PFSK-1 (cell line): Measurements from ENCODE around the gene TMC3.

Experiments used
- FOXP2 ChIP-seq: optimal IDR thresholded peaks from 2 replicates; pipeline ENCODE3; 2011; ENCODE audit warnings: borderline replicate concordance, control low read depth, inconsistent platforms; ENCODE audit not compliant: insufficient read depth; ENCODE audit errors: extremely low read length, extremely low read depth
- POLR2AphosphoS5 ChIP-seq: IDR thresholded peaks from 2 replicates; pipeline ENCODE4 v1.6.1; 2012; ENCODE audit warnings: low read depth, mild to moderate bottlenecking, control low read depth, low read length, moderate library complexity
- REST ChIP-seq, 2 experiments: IDR thresholded peaks; 2 replicates each; pipeline versions ENCODE4 v1.6.1 to v1.8.0; 2011 to 2012; ENCODE audit warnings: low read depth in 2 of 2, low read length in 2 of 2, control low read depth in 1 of 2, inconsistent platforms in 1 of 2, mild to moderate bottlenecking in 1 of 2, moderate library complexity in 1 of 2; ENCODE audit not compliant: insufficient read depth in 1 of 2
- SIN3A ChIP-seq: IDR thresholded peaks from 2 replicates; pipeline ENCODE4 v1.6.1; 2012; ENCODE audit warnings: mild to moderate bottlenecking, low read length, moderate library complexity, borderline replicate concordance; ENCODE audit not compliant: insufficient read depth
- TAF1 ChIP-seq: IDR thresholded peaks from 2 replicates; pipeline ENCODE4 v1.6.1; 2012; ENCODE audit warnings: low read length, control low read depth, borderline replicate concordance; ENCODE audit not compliant: insufficient read depth

Gene TMC3

GRCh38 chr15:81291916-81292522, 82.0 kb downstream of the TMC3 start:
- no peak for TF ChIP-seq SIN3A
- TF ChIP-seq REST (IDR thresholded peaks at IDR 0.05; ENCODE audit: insufficient read depth in 1 of 2, low read depth in 2 of 2, low read length in 2 of 2): no peak
- no peak for TF ChIP-seq FOXP2
- no peak for TF ChIP-seq TAF1
- no peak for TF ChIP-seq POLR2AphosphoS5

GRCh38 chr15:81289910-81290309, 84.1 kb downstream of the TMC3 start:
- TF ChIP-seq REST (IDR thresholded peaks at IDR 0.05; ENCODE audit: insufficient read depth in 1 of 2, low read depth in 2 of 2, low read length in 2 of 2) (no peak), SIN3A (no peak), TAF1 (no peak), FOXP2 (no peak), POLR2AphosphoS5 (no peak)

- TF ChIP-seq TAF1 (no peak), REST (IDR thresholded peaks at IDR 0.05; ENCODE audit: insufficient read depth in 1 of 2, low read depth in 2 of 2, low read length in 2 of 2) (no peak), SIN3A (no peak), FOXP2 (no peak), POLR2AphosphoS5 (no peak)
These were observed 85.4 kb downstream of the TMC3 start for GRCh38 chr15:81288616-81289015.

GRCh38 chr15:81288040-81288439, 86.0 kb downstream of the TMC3 start:
- no peak for TF ChIP-seq FOXP2
- no peak for TF ChIP-seq SIN3A
- TF ChIP-seq TAF1: no peak
- no peak for TF ChIP-seq REST (IDR thresholded peaks at IDR 0.05; ENCODE audit: insufficient read depth in 1 of 2, low read depth in 2 of 2, low read length in 2 of 2)

GRCh38 chr15:81286621-81287121, 87.3 kb downstream of the TMC3 start:
- no peak for TF ChIP-seq POLR2AphosphoS5
- no peak for TF ChIP-seq TAF1
- TF ChIP-seq REST (IDR thresholded peaks at IDR 0.05; ENCODE audit: insufficient read depth in 1 of 2, low read depth in 2 of 2, low read length in 2 of 2): no peak
- TF ChIP-seq FOXP2: no peak
- TF ChIP-seq SIN3A: no peak
